ENCODE data around the gene SH2D4B. TPM values are rescaled to one million over a fixed set of nuclear protein-coding genes. Genes with fewer than 3 reads are reported as not detected.

Gene SH2D4B
- total RNA-seq, 4 donors from 2014 or later, result 0.13 TPM; not detected in 3

- Histone ChIP-seq H3K27me3 (peaks cover 0 to 6% (median 0%) of the 10 kb centered on the region in 4 donors), H3K4me1 (no peaks in the 10 kb centered on the region), H3K9me3 (no peaks in the 10 kb centered on the region), H3K27ac (no peak overlapping the region), H3K36me3 (no peaks in the 10 kb centered on the region), H3K4me3 (no peak overlapping the region)
- intact Hi-C loops (cut with DNase I), result no loop called here
- WGBS, 2 donors, result 86 to 88% methylated on average over 13 to 15 of the region's 15 CpGs
- no peak for DNase-seq
- TF ChIP-seq POLR2A (IDR thresholded peaks at IDR 0.05) (no peak), CTCF (IDR thresholded peaks at IDR 0.05) (no peak)
These were observed 31.6 kb downstream of the SH2D4B start for GRCh38 chr10:80569131-80569895.

- Histone ChIP-seq H3K4me3 (no peak overlapping the region), H3K27me3 (peaks cover 0 to 6% (median 0%) of the 10 kb centered on the region in 4 donors), H3K36me3 (no peaks in the 10 kb centered on the region), H3K4me1 (no peaks in the 10 kb centered on the region), H3K27ac (no peak overlapping the region), H3K9me3 (no peaks in the 10 kb centered on the region)
- 95 to 98% methylated on average over 9 of the region's 9 CpGs for WGBS, 2 donors
- TF ChIP-seq CTCF (IDR thresholded peaks at IDR 0.05), result no peak
- TF ChIP-seq POLR2A (IDR thresholded peaks at IDR 0.05), result no peak
- intact Hi-C loops (cut with DNase I), result no loop called here
- DNase-seq, result no peak
These were observed 33.6 kb downstream of the SH2D4B start for GRCh38 chr10:80571352-80571751.

GRCh38 chr10:80579181-80579763, 41.6 kb downstream of the SH2D4B start:
- WGBS, 2 donors, result 32% methylated on average over 5 of the region's 5 CpGs
- no peak for TF ChIP-seq POLR2A (IDR thresholded peaks at IDR 0.05)
- TF ChIP-seq CTCF (IDR thresholded peaks at IDR 0.05), result no peak
- intact Hi-C loops (cut with DNase I), result no loop called here
- H3K27ac ChIP-seq, result no peak overlapping the region
- H3K36me3 ChIP-seq, result no peaks in the 10 kb centered on the region
- no peak overlapping the region for H3K4me3 ChIP-seq
- H3K4me1 ChIP-seq, result no peaks in the 10 kb centered on the region
- no peak for DNase-seq
- no peaks in the 10 kb centered on the region for H3K27me3 ChIP-seq
- peaks cover 0 to 4% (median 3%) of the 10 kb centered on the region in 3 donors for H3K9me3 ChIP-seq

GRCh38 chr10:80579849-80580637, 42.3 kb downstream of the SH2D4B start:
- no peak overlapping the region for H3K4me3 ChIP-seq
- TF ChIP-seq POLR2A (IDR thresholded peaks at IDR 0.05), result no peak
- no peak for TF ChIP-seq CTCF (IDR thresholded peaks at IDR 0.05)
- intact Hi-C loops (cut with DNase I), result no loop called here
- H3K27ac ChIP-seq, result no peak overlapping the region
- DNase-seq, result no peak
- H3K9me3 ChIP-seq, result peaks cover 0 to 4% (median 3%) of the 10 kb centered on the region in 3 donors
- no peaks in the 10 kb centered on the region for H3K4me1 ChIP-seq
- no peaks in the 10 kb centered on the region for H3K27me3 ChIP-seq
- WGBS, 2 donors, result 53 to 80% methylated on average over 5 of the region's 5 CpGs
- H3K36me3 ChIP-seq, result no peaks in the 10 kb centered on the region

All from esophagus squamous epithelium (tissue), 5 donors.